Measurements from ENCODE around the gene VAMP1. TPM values are rescaled to one million over a fixed set of nuclear protein-coding genes. Genes with fewer than 3 reads are reported as not detected.
"Not testable (repeated sequence)": the region's sequence is repeated elsewhere in the genome, so short reads cannot be mapped to it uniquely, and the experiment has no call there.

VAMP1 gene
- total and polyA plus RNA-seq, 9 donors, result 4.6 to 16.2 (median 9.2) TPM

- Histone ChIP-seq H3K4me3 (ENCODE audit: low read length) (peak within 1 kb of the TSS; percentile 93), H3K4me1 (ENCODE audit: control insufficient read depth, insufficient read depth, low read length) (peaks cover 14% of the 10 kb centered on the region), H3K27me3 (ENCODE audit: control insufficient read depth, insufficient read depth, low read length) (no peaks in the 10 kb centered on the region), H3K9me3 (replicated peaks; ENCODE audit: control insufficient read depth, low read depth, low read length) (no peaks in the 10 kb centered on the region), H3K36me3 (ENCODE audit: control insufficient read depth, insufficient read depth, low read length) (peaks cover 24% of the 10 kb centered on the region), H3K27ac (ENCODE audit: low read length) (peak within 1 kb of the TSS; percentile 99)
- WGBS (ENCODE audit: insufficient coverage), result under 1% methylated on average over 45 of the region's 49 CpGs
- DNase-seq, result peak; percentile 99
Measured at GRCh38 chr12:6493497-6494257, 23.2 kb upstream of the VAMP1 start, which contains the start of gene NCAPD2. NCAPD2 (plus strand) TSS chr12:6494102; CDS start chr12:6495099, 997 bp downstream.

DNA sequence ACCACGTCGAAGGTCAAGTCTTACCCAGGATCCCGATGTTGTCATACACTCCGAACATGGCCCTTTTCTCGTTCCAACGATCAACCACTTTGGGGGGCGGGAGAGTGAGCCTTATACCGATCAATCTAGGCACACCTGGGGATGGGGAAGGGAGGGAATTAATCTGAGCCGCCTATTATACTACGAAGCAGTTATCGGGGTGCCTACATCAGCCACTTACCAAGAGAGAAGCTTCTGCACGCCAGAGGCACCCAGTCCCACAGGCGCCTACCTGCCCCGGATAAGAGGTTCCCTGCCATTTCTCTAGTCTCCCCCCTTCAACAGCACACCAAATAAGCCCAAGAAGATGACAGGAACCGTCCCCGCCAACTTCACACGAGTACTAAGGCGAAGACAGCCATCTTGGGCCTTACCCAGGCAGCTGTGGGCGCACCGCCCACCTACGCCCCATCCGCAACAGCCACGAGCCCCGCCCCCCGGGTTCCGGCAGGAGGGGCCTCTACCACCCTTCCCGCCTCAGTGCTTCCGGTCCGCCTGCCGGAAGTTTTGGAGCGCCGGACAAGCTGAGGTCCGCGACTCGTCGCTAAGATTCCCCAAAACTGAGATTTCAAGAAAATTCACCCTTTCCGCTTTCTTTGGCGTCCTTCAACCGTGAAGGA, 22.5 kb upstream of the VAMP1 start, which contains the start of gene MRPL51:
TSS of gene MRPL51 (minus strand) at position 425 of the 659 bp plus-strand sequence. CDS start at position 299, 126 bp downstream.
- 0% methylated on average over 26 of the region's 39 CpGs for WGBS (ENCODE audit: insufficient coverage)
- peak; percentile 98 for DNase-seq
- Histone ChIP-seq H3K9me3 (replicated peaks; ENCODE audit: control insufficient read depth, low read depth, low read length) (no peaks in the 10 kb centered on the region), H3K4me3 (ENCODE audit: low read length) (peak within 1 kb of the TSS; percentile 93), H3K4me1 (ENCODE audit: control insufficient read depth, insufficient read depth, low read length) (peaks cover 14% of the 10 kb centered on the region), H3K36me3 (ENCODE audit: control insufficient read depth, insufficient read depth, low read length) (peaks cover 21% of the 10 kb centered on the region), H3K27ac (ENCODE audit: low read length) (peak within 1 kb of the TSS; percentile 99), H3K27me3 (ENCODE audit: control insufficient read depth, insufficient read depth, low read length) (no peaks in the 10 kb centered on the region)

GRCh38 chr12:6490673-6491072, 20.2 kb upstream of the VAMP1 start:
- not testable (repeated sequence) for H3K27ac ChIP-seq (ENCODE audit: low read length); H3K27me3 ChIP-seq (ENCODE audit: control insufficient read depth, insufficient read depth, low read length)
- WGBS (ENCODE audit: insufficient coverage), result no CpG with 5 or more reads among the region's 1 CpG

GRCh38 chr12:6489449-6489848, 19.0 kb upstream of the VAMP1 start:
- H3K4me3 ChIP-seq (ENCODE audit: low read length), result no peak overlapping the region
- H3K9me3 ChIP-seq (replicated peaks; ENCODE audit: control insufficient read depth, low read depth, low read length), result no peaks in the 10 kb centered on the region
- no peak overlapping the region for H3K27ac ChIP-seq (ENCODE audit: low read length)
- peaks cover 7% of the 10 kb centered on the region for H3K36me3 ChIP-seq (ENCODE audit: control insufficient read depth, insufficient read depth, low read length)
- DNase-seq, result no peak
- H3K27me3 ChIP-seq (ENCODE audit: control insufficient read depth, insufficient read depth, low read length), result no peaks in the 10 kb centered on the region
- peaks cover 10% of the 10 kb centered on the region for H3K4me1 ChIP-seq (ENCODE audit: control insufficient read depth, insufficient read depth, low read length)
- WGBS (ENCODE audit: insufficient coverage), result 100% methylated on average over 1 of the region's 4 CpGs

More at GRCh38 chr12:6490673-6491072, 20.2 kb upstream of the VAMP1 start:
- not testable (repeated sequence) for H3K4me3 ChIP-seq (ENCODE audit: low read length); H3K36me3 ChIP-seq (ENCODE audit: control insufficient read depth, insufficient read depth, low read length); DNase-seq; H3K9me3 ChIP-seq (replicated peaks; ENCODE audit: control insufficient read depth, low read depth, low read length)
- peaks cover 14% of the 10 kb centered on the region for H3K4me1 ChIP-seq (ENCODE audit: control insufficient read depth, insufficient read depth, low read length)

GRCh38 chr12:6488240-6488639, 17.8 kb upstream of the VAMP1 start:
- Histone ChIP-seq H3K27ac (ENCODE audit: low read length) (no peak overlapping the region), H3K36me3 (ENCODE audit: control insufficient read depth, insufficient read depth, low read length) (peaks cover 7% of the 10 kb centered on the region), H3K4me1 (ENCODE audit: control insufficient read depth, insufficient read depth, low read length) (peaks cover 4% of the 10 kb centered on the region), H3K4me3 (ENCODE audit: low read length) (no peak overlapping the region), H3K27me3 (ENCODE audit: control insufficient read depth, insufficient read depth, low read length) (no peaks in the 10 kb centered on the region), H3K9me3 (replicated peaks; ENCODE audit: control insufficient read depth, low read depth, low read length) (no peaks in the 10 kb centered on the region)
- WGBS (ENCODE audit: insufficient coverage), result 82% methylated on average over 1 of the region's 1 CpG
- DNase-seq, result no peak

DNA sequence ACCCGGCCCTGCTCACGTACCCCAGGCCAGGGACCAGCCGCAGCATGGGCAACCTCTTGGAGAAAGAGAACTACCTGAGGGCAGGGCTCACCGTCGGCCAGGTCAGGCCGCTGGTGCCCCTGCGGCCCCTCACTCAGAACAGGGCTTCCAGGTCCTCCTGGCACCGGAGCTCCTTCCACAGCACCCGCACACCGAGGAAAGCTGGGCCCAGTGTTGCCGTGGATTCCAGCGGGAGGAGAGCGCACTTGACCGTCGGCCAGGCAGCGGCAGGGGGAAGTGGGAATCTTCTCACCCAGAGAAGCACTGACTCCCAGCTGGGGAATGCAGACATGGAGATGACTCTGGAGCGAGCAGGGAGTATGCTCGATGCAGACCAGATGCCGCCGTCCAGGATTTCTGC, 7.9 kb upstream of the VAMP1 start:
- Histone ChIP-seq H3K4me1 (ENCODE audit: control insufficient read depth, insufficient read depth, low read length) (no peaks in the 10 kb centered on the region), H3K27me3 (ENCODE audit: control insufficient read depth, insufficient read depth, low read length) (no peaks in the 10 kb centered on the region), H3K4me3 (ENCODE audit: low read length) (no peak overlapping the region), H3K9me3 (replicated peaks; ENCODE audit: control insufficient read depth, low read depth, low read length) (no peaks in the 10 kb centered on the region), H3K27ac (ENCODE audit: low read length) (no peak overlapping the region), H3K36me3 (ENCODE audit: control insufficient read depth, insufficient read depth, low read length) (no peaks in the 10 kb centered on the region)
- WGBS (ENCODE audit: insufficient coverage), result 78% methylated on average over 20 of the region's 20 CpGs
- DNase-seq, result no peak

- DNase-seq; H3K36me3 ChIP-seq (ENCODE audit: control insufficient read depth, insufficient read depth, low read length); H3K4me3 ChIP-seq (ENCODE audit: low read length); H3K9me3 ChIP-seq (replicated peaks; ENCODE audit: control insufficient read depth, low read depth, low read length); H3K4me1 ChIP-seq (ENCODE audit: control insufficient read depth, insufficient read depth, low read length); H3K27me3 ChIP-seq (ENCODE audit: control insufficient read depth, insufficient read depth, low read length); H3K27ac ChIP-seq (ENCODE audit: low read length): not testable (repeated sequence)
- WGBS (ENCODE audit: insufficient coverage), result 92% methylated on average over 33 of the region's 37 CpGs
Measured at GRCh38 chr12:6477601-6478377, 7.3 kb upstream of the VAMP1 start.

DNA sequence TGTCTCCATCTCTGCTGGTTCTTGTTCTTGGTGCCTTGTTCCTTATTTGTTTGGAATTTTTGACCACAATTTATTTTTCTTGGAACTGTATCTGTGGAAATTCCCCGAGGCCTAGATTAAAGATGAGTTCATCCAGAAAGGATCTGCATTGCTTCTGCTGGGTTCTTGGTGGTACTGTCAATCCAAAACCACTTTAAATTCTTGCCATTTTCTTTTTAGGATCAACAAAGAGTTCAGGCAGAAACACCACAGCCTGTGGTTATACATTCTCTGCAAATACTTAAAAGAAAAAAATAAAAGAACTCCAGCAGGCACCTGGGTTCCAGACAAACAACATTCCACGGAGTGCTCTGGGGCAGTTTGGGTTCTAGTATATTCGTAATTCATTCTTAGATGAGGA, 6.0 kb upstream of the VAMP1 start:
- peaks cover 3% of the 10 kb centered on the region for H3K27me3 ChIP-seq (ENCODE audit: control insufficient read depth, insufficient read depth, low read length)
- no peaks in the 10 kb centered on the region for H3K9me3 ChIP-seq (replicated peaks; ENCODE audit: control insufficient read depth, low read depth, low read length)
- no peaks in the 10 kb centered on the region for H3K4me1 ChIP-seq (ENCODE audit: control insufficient read depth, insufficient read depth, low read length)
- H3K36me3 ChIP-seq (ENCODE audit: control insufficient read depth, insufficient read depth, low read length), result no peaks in the 10 kb centered on the region
- no peak overlapping the region for H3K27ac ChIP-seq (ENCODE audit: low read length)
- 80% methylated on average over 2 of the region's 3 CpGs for WGBS (ENCODE audit: insufficient coverage)
- DNase-seq, result no peak
- no peak overlapping the region for H3K4me3 ChIP-seq (ENCODE audit: low read length)

- not testable (repeated sequence) for H3K27me3 ChIP-seq (ENCODE audit: control insufficient read depth, insufficient read depth, low read length); H3K4me3 ChIP-seq (ENCODE audit: low read length); H3K27ac ChIP-seq (ENCODE audit: low read length); H3K4me1 ChIP-seq (ENCODE audit: control insufficient read depth, insufficient read depth, low read length); DNase-seq; H3K9me3 ChIP-seq (replicated peaks; ENCODE audit: control insufficient read depth, low read depth, low read length); H3K36me3 ChIP-seq (ENCODE audit: control insufficient read depth, insufficient read depth, low read length)
- WGBS (ENCODE audit: insufficient coverage), result 92% methylated on average over 15 of the region's 48 CpGs
Measured at GRCh38 chr12:6475233-6475975, 4.9 kb upstream of the VAMP1 start.
